OCI-LY7 (cell line): ENCODE results near the gene MVD.

Source experiments
- CTCF ChIP-seq: fragments of 200-600 bp; sonication (generic); conservative IDR thresholded peaks from 2 replicates; pipeline ENCODE4 v1.5.1; 2014; ENCODE audit warnings: mild to moderate bottlenecking, antibody characterized with exemption, low read length, moderate library complexity, mixed read lengths
- EZH2phosphoT487 ChIP-seq: fragments of 200-600 bp; sonication (generic); IDR thresholded peaks from 2 replicates; pipeline ENCODE4 v1.6.1; 2018; ENCODE audit warnings: low read depth, borderline replicate concordance, mild to moderate bottlenecking, mixed run types, antibody characterized with exemption, low read length, moderate library complexity, mixed read lengths

DNA sequence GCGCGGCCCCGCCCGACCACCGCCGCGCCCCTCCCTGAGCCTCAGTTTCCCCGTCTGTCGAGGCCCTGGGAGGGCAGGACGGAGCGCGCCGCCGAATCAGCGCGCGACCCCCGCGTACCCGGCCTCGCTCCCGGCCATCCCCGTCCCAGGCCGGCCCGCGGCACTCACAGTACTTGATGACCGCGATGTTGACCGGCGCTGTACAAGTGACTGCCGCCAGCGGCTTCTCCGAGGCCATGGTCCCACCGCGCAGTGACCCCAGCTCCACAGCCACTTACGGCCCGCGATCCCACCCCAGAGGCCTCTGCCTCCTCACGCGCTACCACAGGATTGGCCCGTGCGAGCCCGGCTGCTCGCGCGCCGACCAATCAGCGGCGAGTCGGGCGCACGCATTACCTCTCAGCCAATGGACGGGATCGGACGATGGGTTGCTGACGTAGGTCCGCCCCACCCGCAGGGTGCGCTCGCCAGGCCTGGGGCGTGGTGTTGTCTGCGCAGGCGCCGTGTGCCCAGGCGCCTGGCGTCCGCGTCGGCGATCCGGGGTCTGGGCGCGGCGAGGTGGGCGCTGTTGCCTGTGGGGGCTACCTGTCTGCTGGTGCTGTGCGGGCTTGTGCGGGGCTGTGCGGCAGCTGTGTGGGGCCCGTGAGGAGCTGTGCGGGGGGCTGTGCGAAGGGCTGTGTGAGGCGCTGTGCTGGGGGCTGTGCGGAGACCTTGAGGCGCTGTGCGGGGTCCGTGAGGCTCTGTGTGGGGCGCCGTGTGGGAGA lies at the start of gene MVD:
- TF ChIP-seq CTCF (0 out of 2 replicates have a peak, but pooled peaks have one; percentile 22), EZH2phosphoT487 (no peak)
